Placental epithelial cell (primary cell): ENCODE measurements around the gene LIPK. TPM values are rescaled to one million over a fixed set of nuclear protein-coding genes. Genes with fewer than 3 reads are reported as not detected.

Experiments
- total RNA-seq: library from RNA; depleted of rRNA; stranded (reverse); fragments of >200 nt; gene quantifications from 2 replicates; pipeline ENCODE4 v1.2.3, GENCODE V29; 2012

LIPK gene, protein sequence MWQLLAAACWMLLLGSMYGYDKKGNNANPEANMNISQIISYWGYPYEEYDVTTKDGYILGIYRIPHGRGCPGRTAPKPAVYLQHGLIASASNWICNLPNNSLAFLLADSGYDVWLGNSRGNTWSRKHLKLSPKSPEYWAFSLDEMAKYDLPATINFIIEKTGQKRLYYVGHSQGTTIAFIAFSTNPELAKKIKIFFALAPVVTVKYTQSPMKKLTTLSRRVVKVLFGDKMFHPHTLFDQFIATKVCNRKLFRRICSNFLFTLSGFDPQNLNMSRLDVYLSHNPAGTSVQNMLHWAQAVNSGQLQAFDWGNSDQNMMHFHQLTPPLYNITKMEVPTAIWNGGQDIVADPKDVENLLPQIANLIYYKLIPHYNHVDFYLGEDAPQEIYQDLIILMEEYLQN
- total RNA-seq, result not detected in 2 replicates

DNA sequence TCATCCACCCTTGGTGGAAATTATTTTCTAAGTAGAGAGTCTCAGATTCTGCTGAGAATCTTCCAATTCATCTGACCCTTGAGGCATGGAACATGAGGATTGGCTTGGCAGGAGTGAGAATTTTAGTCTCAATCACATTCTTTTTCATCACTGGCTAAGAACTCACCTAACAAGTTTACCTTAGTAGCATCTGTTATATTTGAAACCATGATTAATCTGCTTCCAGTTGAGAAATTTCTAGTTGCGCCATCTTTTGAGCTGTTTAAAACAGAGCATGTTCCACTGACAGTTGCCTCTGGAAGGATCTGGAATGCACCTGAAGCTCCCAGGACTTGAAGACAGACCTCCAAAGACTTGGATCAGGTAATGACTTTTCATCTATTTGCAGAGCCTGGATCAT is at the start of gene LIPK:
Gene LIPK, plus strand, starts transcription at position 292 of the 400 bp plus-strand sequence. CDS start 18,295 bp downstream, outside the sequence.

DNA sequence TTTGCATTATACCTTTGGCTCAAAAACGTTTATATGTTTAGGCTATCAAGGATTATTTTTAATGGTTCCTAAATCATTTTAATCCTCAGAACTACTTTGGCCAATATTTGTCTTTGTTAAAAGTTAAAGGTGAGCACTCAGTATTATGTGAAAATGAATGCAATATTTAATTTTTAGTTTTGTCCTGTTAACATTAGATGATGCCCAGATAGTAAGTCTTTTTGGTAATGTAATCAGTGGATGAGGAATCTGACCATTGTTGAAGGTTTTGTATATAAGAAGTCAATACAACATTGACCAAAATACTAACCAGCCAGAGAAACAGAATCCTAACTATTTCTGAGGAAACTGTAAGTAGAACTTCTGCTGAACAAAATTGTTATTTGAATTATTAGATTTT is 41.9 kb upstream of the LIPK start, which contains the start of gene LIPF:
Gene LIPF, plus strand, starts transcription at position 301 of the 400 bp plus-strand sequence. CDS start 2,856 bp downstream, outside the sequence.

DNA sequence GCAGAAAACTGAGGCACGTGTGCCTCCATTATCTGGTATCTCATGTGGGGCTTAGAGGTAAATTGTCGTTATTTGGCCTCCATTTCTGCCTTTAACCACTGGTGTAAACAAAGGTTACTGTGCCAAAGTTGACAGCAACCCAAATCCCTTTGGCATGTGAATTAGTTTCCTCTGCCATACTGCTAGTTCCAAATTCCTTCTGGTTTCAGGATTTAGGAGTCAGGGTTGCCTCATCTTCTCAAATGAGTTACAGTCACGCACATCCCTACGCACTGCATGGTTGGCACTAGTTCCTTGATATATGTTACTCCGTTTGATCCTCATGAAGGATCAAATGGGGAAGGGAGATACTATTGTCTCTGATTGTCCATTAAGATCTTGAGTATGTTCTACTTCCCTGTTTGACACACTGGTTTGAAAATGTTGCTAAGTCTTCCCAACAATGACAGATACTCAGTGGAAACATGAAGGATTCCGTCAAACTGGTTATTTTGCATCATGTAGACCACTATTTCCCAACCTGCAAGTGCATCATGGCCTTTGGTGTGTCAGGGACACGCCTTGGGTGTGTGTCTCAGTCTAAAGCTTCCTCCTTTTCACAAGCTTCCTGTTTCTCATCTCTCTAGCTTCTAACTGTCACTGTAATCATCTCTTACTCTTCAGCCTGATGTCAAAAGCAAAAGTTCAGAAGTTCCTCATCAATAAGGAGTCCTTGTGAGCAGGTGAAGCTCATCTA is 53.5 kb downstream of the LIPK start, which contains the start of gene LIPN:
Gene LIPN, plus strand, starts transcription at position 655 of the 736 bp plus-strand sequence. CDS start 1,386 bp downstream, outside the sequence.

Other genes starting within 250 kb of the LIPK start
- gene RNLS, start 122.9 kb upstream of the LIPK start, total RNA-seq, result 5.5 and 10.2 TPM in 2 replicates
- gene LIPJ, start 119.5 kb upstream of the LIPK start, total RNA-seq, result under 0.01 TPM in 1 of 2 replicates, not detected in the other
- not detected in 2 replicates for gene LIPF, start 41.8 kb upstream of the LIPK start, total RNA-seq
- not detected in 2 replicates for gene LIPN, start 53.8 kb downstream of the LIPK start, total RNA-seq
- gene LIPM, start 96.5 kb downstream of the LIPK start, total RNA-seq, result under 0.01 TPM in 1 of 2 replicates, not detected in the other
- gene ANKRD22, start 145.6 kb downstream of the LIPK start, total RNA-seq, result not detected in 2 replicates
- gene STAMBPL1, start 174.0 kb downstream of the LIPK start, total RNA-seq, result 0.39 and 1.4 TPM in 2 replicates
- 45.5 and 59.0 TPM in 2 replicates for gene ACTA2, start 246.5 kb downstream of the LIPK start, total RNA-seq